CD4-positive, alpha-beta memory T cell (primary cell): ENCODE data around the gene RPP21. TPM values are rescaled to one million over a fixed set of nuclear protein-coding genes. Genes with fewer than 3 reads are reported as not detected.

Experiments
- CTCF ChIA-PET: fragments of 350-600 bp; sonication (Branson Sonifier 250); formaldehyde crosslinking; loops from one replicate; lab custom pipeline; 2021; ENCODE audit warnings: inconsistent platforms; ENCODE audit not compliant: partially characterized antibody; lab: Charles Lee
- POLR2A ChIA-PET: fragments of 350-600 bp; sonication (Branson Sonifier 250); formaldehyde crosslinking; loops from one replicate; lab custom pipeline; 2021; ENCODE audit not compliant: partially characterized antibody; lab: Charles Lee
- DNase-seq, 5 donors: peaks; one replicate each; pipeline versions ENCODE4 v3.0.0 to v3.0.0-alpha.2; 2020 to 2022; ENCODE audit warnings: mixed read lengths in 1 of 5
- H3K27ac ChIP-seq: one replicate; pipeline ENCODE4 v1.7.0; 2013; ENCODE audit warnings: low read depth, low read length
- H3K27me3 ChIP-seq: 2 replicates; pipeline ENCODE4 v1.7.0; 2013; ENCODE audit warnings: mild to moderate bottlenecking, low read length, moderate library complexity; ENCODE audit not compliant: insufficient read depth
- H3K36me3 ChIP-seq: 2 replicates; pipeline ENCODE4 v1.7.0; 2013; ENCODE audit warnings: mild to moderate bottlenecking, low read length, moderate library complexity; ENCODE audit not compliant: insufficient read depth
- H3K4me1 ChIP-seq: 2 replicates; pipeline ENCODE4 v1.7.0; 2013; ENCODE audit warnings: mild to moderate bottlenecking, low read length, moderate library complexity; ENCODE audit not compliant: insufficient read depth
- H3K4me3 ChIP-seq, 2 donors: one replicate each; pipeline ENCODE4 v1.7.0; 2013; ENCODE audit warnings: low read length in 2 of 2, mild to moderate bottlenecking in 1 of 2
- H3K9me3 ChIP-seq, 2 donors: one replicate each; pipeline ENCODE4 v1.7.0; 2013; ENCODE audit warnings: low read length in 2 of 2, control low read depth in 1 of 2; ENCODE audit not compliant: control insufficient read depth in 1 of 2
- H3K27ac Mint-ChIP-seq, 7 donors: one replicate each; pipeline ENCODE4 v1.8.0; 2020 to 2021; ENCODE audit warnings: mixed read lengths in 7 of 7, mild to moderate bottlenecking in 6 of 7, inconsistent platforms in 3 of 7, moderate library complexity in 3 of 7
- H3K27me3 Mint-ChIP-seq, 2 donors: one replicate each; pipeline ENCODE4 v1.8.0; 2020 to 2021; ENCODE audit warnings: mixed read lengths in 2 of 2
- H3K36me3 Mint-ChIP-seq, 2 donors: one replicate each; pipeline ENCODE4 v1.8.0; 2020 to 2021; ENCODE audit warnings: mixed read lengths in 2 of 2, inconsistent platforms in 1 of 2, mild to moderate bottlenecking in 1 of 2
- H3K4me1 Mint-ChIP-seq, 4 donors: one replicate each; pipeline ENCODE4 v1.8.0; 2020 to 2021; ENCODE audit warnings: mixed read lengths in 4 of 4, mild to moderate bottlenecking in 1 of 4
- H3K4me3 Mint-ChIP-seq, 8 donors: one replicate each; pipeline ENCODE4 v1.8.0; 2020 to 2021; ENCODE audit warnings: mixed read lengths in 8 of 8, mild to moderate bottlenecking in 7 of 8, moderate library complexity in 6 of 8, inconsistent platforms in 3 of 8
- H3K9me3 Mint-ChIP-seq, 8 donors: one replicate each; pipeline ENCODE4 v1.8.0; 2020 to 2021; ENCODE audit warnings: mixed read lengths in 8 of 8, mild to moderate bottlenecking in 5 of 8, inconsistent platforms in 3 of 8, moderate library complexity in 1 of 8
- intact Hi-C: fragments of 100-400 bp; cut with micrococcal nuclease; formaldehyde crosslinking; loops from one replicate; pipeline ENCODE4 v1.15.1; 2023
- polyA plus RNA-seq, 2 donors: library from polyadenylated mRNA; unstranded; fragments of 300-500 nt; fragmentation: Illumina TruSeq; gene quantifications; one replicate each; pipeline ENCODE4 v1.2.3, GENCODE V29; 2021
- total RNA-seq, 2 experiments: library from RNA; stranded (reverse); gene quantifications; one replicate each; pipeline ENCODE4 v1.2.3, GENCODE V29; 2021

The RPP21 gene
- total RNA-seq (10 to 100 TPM; 51.6 to 57.6 TPM), polyA plus RNA-seq (10 to 100 TPM; 81.6 to 81.8 TPM)

DNA sequence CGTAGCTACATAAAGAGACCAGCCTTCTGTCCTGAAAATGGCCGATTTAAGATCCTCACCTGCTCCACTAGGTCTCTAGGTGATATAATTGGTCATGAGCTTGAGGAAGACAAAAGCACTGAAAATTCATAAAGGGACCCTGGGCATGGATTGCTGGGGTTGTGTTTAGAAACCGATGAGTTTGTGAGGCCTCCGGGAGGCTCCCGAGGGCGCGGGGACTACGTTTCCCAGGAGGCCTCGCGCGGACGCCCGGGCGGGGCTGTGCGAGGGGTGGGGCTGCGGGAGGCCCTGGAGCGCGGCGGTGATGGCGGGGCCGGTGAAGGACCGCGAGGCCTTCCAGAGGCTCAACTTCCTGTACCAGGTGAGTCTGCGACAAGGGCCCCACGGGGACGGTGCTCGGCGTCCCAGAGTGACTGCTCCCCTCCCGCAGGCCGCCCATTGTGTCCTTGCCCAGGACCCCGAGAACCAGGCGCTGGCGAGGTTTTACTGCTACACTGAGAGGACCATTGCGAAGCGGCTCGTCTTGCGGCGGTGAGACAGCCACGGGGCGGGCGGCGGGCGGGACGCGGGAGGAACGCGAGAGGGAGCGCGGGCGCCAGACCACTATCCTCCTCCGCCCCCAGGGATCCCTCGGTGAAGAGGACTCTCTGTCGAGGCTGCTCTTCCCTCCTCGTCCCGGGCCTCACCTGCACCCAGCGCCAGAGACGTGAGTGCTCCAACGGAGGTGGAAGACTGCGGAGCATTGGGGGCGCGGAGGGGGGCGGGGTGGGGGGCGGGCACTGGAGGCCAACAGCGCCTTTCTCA is at the start of gene RPP21:
RPP21 (plus strand) TSS at position 289 of the 804 bp plus-strand sequence; CDS start at position 305, 16 bp downstream.
- H3K36me3 Mint-ChIP-seq, result peaks cover 24 to 38% of the 10 kb centered on the region in 2 donors
- ChIA-PET POLR2A (interaction anchor here (1.0 to 1.4 kb wide), 4 partner anchors 17 to 131 kb away, joined by 3 to 19 read pairs (median 4); partner anchors contain the start of gene TRIM39), CTCF (interaction anchor here (0.5 kb wide), 1 partner anchor 559 kb away, joined by 4 read pairs; no protein-coding TSS in a partner anchor)

DNA sequence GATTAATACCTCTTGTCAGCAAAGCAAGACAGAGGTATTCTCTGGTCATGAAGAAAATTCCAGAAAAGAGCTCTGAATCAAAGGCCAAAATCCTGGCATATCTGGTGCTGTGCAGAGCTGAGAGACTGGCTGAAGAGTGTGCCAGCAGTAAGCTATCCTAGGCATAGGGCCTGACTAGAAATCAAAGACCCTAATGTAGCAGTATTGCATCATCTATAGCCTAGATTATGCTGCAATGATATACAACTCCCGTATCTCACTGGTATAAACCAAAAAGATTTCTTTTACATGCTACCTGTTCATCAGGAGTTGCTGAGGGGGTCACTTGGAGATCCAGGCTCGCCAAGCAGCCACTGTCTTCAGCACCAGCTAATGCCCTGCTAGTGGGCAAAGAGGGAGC is 49.1 kb upstream of the RPP21 start:
- intact Hi-C loops, result no loop called here
- DNase-seq, result no peak
- ChIA-PET POLR2A (no interaction called here), CTCF (no interaction called here)
- no peaks in the 10 kb centered on the region for H3K27me3 Mint-ChIP-seq
- Histone ChIP-seq H3K27me3 (no peaks in the 10 kb centered on the region), H3K4me3 (no peak overlapping the region), H3K9me3 (no peaks in the 10 kb centered on the region), H3K4me1 (no peaks in the 10 kb centered on the region), H3K36me3 (peaks cover 19% of the 10 kb centered on the region), H3K27ac (no peak overlapping the region)
- H3K27ac Mint-ChIP-seq, result no peak overlapping the region
- peaks cover 53 to 57% of the 10 kb centered on the region in 2 donors for H3K36me3 Mint-ChIP-seq
- peaks cover 0 to 5% (median 0%) of the 10 kb centered on the region in 8 donors for H3K9me3 Mint-ChIP-seq
- H3K4me1 Mint-ChIP-seq, result peaks cover 2 to 5% (median 3%) of the 10 kb centered on the region in 4 donors
- no peak overlapping the region for H3K4me3 Mint-ChIP-seq

More for the DNA sequence above, at the start of gene RPP21:
- intact Hi-C loops, result loop anchor here (1.0 kb wide), 2 partner anchors 19 to 132 kb away; partner anchors contain the start of genes TRIM26 and TRIM39
- peaks cover 0 to 2% of the 10 kb centered on the region in 2 donors for H3K27me3 Mint-ChIP-seq
- Histone ChIP-seq H3K27ac (peak within 1 kb of the TSS; percentile 87), H3K4me1 (peaks cover 20% of the 10 kb centered on the region), H3K9me3 (no peaks in the 10 kb centered on the region), H3K4me3 (peak within 1 kb of the TSS; percentile 59 to 78), H3K27me3 (no peaks in the 10 kb centered on the region), H3K36me3 (peaks cover 26% of the 10 kb centered on the region)
- peaks cover 22 to 42% (median 25%) of the 10 kb centered on the region in 4 donors for H3K4me1 Mint-ChIP-seq
- peak within 1 kb of the TSS; percentile 77 to 98 (median 96) for H3K27ac Mint-ChIP-seq
- peak; percentile 82 to 87 (median 85) for DNase-seq
- peak within 1 kb of the TSS; percentile 87 to 95 (median 92) for H3K4me3 Mint-ChIP-seq
- no peaks in the 10 kb centered on the region for H3K9me3 Mint-ChIP-seq

DNA sequence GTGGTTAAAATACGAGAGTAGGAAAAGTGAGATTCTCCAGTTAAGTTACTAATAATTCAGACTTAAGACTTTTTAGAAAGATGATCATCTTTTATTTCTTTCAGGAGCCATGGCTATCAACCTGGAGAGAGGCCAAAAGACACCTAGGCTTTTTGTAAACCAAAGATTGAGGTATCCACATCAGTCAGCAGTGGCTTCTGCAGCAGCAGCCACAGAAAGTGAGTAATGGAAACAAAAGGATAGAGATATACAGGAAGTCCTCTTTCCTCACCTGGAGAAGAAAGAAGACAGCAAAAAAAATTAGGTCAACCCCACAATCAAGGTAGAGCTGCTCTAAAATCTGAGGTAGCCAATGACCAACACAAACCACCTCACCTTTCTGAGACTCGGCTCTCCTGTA is 41.0 kb upstream of the RPP21 start:
- CTCF ChIA-PET, result no interaction called here
- POLR2A ChIA-PET, result no interaction called here
- Mint-ChIP-seq H3K27ac (peak overlapping the region in 3 of 7 donors; percentile 32 to 65 (median 62)), H3K4me1 (peaks cover 26 to 58% (median 40%) of the 10 kb centered on the region in 4 donors), H3K27me3 (no peaks in the 10 kb centered on the region), H3K9me3 (peaks cover 0 to 5% (median 0%) of the 10 kb centered on the region in 8 donors), H3K4me3 (peak overlapping the region in 1 of 8 donors; percentile 7), H3K36me3 (peaks cover 41 to 58% of the 10 kb centered on the region in 2 donors)
- peak in 1 of 5 donors; percentile 39 for DNase-seq
- peaks cover 9% of the 10 kb centered on the region for H3K36me3 ChIP-seq
- H3K9me3 ChIP-seq, result no peaks in the 10 kb centered on the region
- no peak overlapping the region for H3K4me3 ChIP-seq
- no peaks in the 10 kb centered on the region for H3K27me3 ChIP-seq
- intact Hi-C loops, result no loop called here
- no peak overlapping the region for H3K27ac ChIP-seq
- peaks cover 13% of the 10 kb centered on the region for H3K4me1 ChIP-seq

DNA sequence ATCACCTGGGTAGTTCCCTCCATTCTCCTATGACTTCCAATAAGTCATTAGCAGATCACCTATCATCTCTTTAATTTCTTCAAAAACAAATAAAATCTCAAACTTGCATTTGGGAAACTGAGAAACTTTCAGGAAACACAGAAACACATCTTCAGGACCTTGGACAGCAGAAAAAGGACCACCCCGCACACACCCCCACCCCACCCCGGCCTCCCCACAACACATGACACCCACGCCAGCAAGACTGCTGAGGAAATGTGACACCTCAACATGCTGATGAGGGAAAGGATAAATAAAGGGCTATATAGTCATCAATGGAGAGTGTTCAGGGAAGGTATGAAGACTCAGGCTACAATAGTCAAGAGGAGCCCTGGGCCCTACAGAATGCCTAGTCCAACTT is 33.9 kb upstream of the RPP21 start:
- peaks cover 19% of the 10 kb centered on the region for H3K36me3 ChIP-seq
- ChIA-PET CTCF (no interaction called here), POLR2A (interaction anchor here (0.6 to 1.0 kb wide), 2 partner anchors 11 to 98 kb away, joined by 3 to 4 read pairs; partner anchors contain the start of gene TRIM26)
- H3K27me3 Mint-ChIP-seq, result no peaks in the 10 kb centered on the region
- peak overlapping the region in 1 of 7 donors; percentile 48 for H3K27ac Mint-ChIP-seq
- DNase-seq, result no peak
- H3K9me3 ChIP-seq, result no peaks in the 10 kb centered on the region
- no peak overlapping the region for H3K27ac ChIP-seq
- H3K27me3 ChIP-seq, result no peaks in the 10 kb centered on the region
- no peak overlapping the region for H3K4me3 Mint-ChIP-seq
- H3K36me3 Mint-ChIP-seq, result peaks cover 61 to 62% of the 10 kb centered on the region in 2 donors
- H3K4me1 ChIP-seq, result peaks cover 2% of the 10 kb centered on the region
- peaks cover 17 to 63% (median 48%) of the 10 kb centered on the region in 4 donors for H3K4me1 Mint-ChIP-seq
- no peaks in the 10 kb centered on the region for H3K9me3 Mint-ChIP-seq
- intact Hi-C loops, result no loop called here
- H3K4me3 ChIP-seq, result no peak overlapping the region

DNA sequence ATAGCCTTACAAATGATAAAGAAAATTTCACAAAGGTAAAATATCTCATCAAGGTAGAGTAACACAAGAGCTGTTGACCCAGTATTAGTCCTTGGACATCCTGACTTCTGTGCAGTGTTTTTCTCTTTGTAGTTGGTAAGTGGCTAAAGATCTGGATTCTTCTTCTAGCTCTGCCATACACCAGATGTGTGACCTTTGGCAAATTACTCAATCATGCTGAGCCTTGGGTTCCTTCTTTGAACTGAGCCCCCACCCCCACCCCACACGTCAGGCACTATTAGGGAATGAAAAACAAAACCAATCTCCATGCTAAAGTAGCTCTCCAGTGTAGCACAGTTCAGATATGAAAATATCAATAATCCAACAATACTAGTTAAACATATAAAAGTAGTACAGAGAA is 33.3 kb upstream of the RPP21 start:
- CTCF ChIA-PET, result no interaction called here
- H3K27ac ChIP-seq, result no peak overlapping the region
- POLR2A ChIA-PET, result interaction anchor here (1.0 kb wide), 1 partner anchor 11 kb away, joined by 3 read pairs; no protein-coding TSS in a partner anchor
- Mint-ChIP-seq H3K27ac (peak overlapping the region in 2 of 7 donors; percentile 1 to 26), H3K36me3 (peaks cover 64 to 65% of the 10 kb centered on the region in 2 donors), H3K4me1 (peaks cover 17 to 67% (median 48%) of the 10 kb centered on the region in 4 donors), H3K27me3 (no peaks in the 10 kb centered on the region), H3K9me3 (no peaks in the 10 kb centered on the region), H3K4me3 (peak overlapping the region in 1 of 8 donors; percentile 15)
- no peak for DNase-seq
- H3K9me3 ChIP-seq, result no peaks in the 10 kb centered on the region
- peaks cover 19% of the 10 kb centered on the region for H3K36me3 ChIP-seq
- no peak overlapping the region for H3K4me3 ChIP-seq
- intact Hi-C loops, result no loop called here
- H3K27me3 ChIP-seq, result no peaks in the 10 kb centered on the region
- peaks cover 5% of the 10 kb centered on the region for H3K4me1 ChIP-seq

DNA sequence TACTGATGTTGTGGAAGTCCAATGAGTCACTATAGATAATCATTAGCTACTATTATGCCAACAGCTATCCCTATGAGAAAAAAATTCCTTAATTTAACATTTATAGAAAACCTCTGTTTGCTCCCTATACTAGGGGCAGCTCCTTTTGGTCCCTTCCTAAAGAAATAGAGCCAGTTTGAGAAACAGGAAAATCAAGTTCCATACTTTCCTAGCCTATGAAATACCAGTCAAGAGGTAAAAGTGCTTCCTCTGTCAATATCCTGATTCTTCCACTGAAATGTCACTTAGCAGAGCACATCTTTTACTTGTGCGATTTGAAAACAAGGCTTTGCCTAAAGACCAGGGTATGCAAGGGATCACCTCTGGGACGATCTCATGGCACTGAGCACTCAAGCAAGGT is 32.7 kb upstream of the RPP21 start:
- peaks cover 19% of the 10 kb centered on the region for H3K36me3 ChIP-seq
- Mint-ChIP-seq H3K4me1 (peaks cover 14 to 67% (median 47%) of the 10 kb centered on the region in 4 donors), H3K36me3 (peaks cover 59 to 60% of the 10 kb centered on the region in 2 donors), H3K4me3 (no peak overlapping the region), H3K27me3 (no peaks in the 10 kb centered on the region), H3K9me3 (no peaks in the 10 kb centered on the region), H3K27ac (no peak overlapping the region)
- ChIA-PET CTCF (interaction anchor here (0.6 kb wide), 1 partner anchor 209 kb away, joined by 4 read pairs; no protein-coding TSS in a partner anchor), POLR2A (interaction anchor here (1.0 kb wide), 1 partner anchor 10 kb away, joined by 3 read pairs; no protein-coding TSS in a partner anchor)
- H3K27me3 ChIP-seq, result no peaks in the 10 kb centered on the region
- H3K27ac ChIP-seq, result no peak overlapping the region
- H3K4me1 ChIP-seq, result peaks cover 7% of the 10 kb centered on the region
- no peak overlapping the region for H3K4me3 ChIP-seq
- intact Hi-C loops, result no loop called here
- no peaks in the 10 kb centered on the region for H3K9me3 ChIP-seq
- no peak for DNase-seq
